Neural progenitor cell (in vitro differentiated cells): ENCODE measurements around the gene CUL1. TPM values are rescaled to one million over a fixed set of nuclear protein-coding genes. Genes with fewer than 3 reads are reported as not detected.

Experiments used
- DNase-seq: peaks from one replicate; pipeline ENCODE4 v3.0.0-alpha.2; 2016; ENCODE audit warnings: low spot score
- H2AFZ ChIP-seq: fragments of 200-600 bp; sonication (generic); replicated peaks from 2 replicates; pipeline ENCODE4 v1.6.1; 2016; ENCODE audit warnings: antibody characterized with exemption
- H3F3A ChIP-seq: fragments of 200-600 bp; sonication (generic); 2 replicates; pipeline ENCODE4 v1.6.1; 2016; ENCODE audit warnings: antibody characterized with exemption, low read depth
- H3K27ac ChIP-seq: fragments of 200-600 bp; sonication (generic); 2 replicates; pipeline ENCODE4 v1.5.1; 2016; ENCODE audit warnings: mild to moderate bottlenecking
- H3K27me3 ChIP-seq: fragments of 200-600 bp; sonication (generic); 2 replicates; pipeline ENCODE4 v1.6.1; 2016; ENCODE audit warnings: mild to moderate bottlenecking, moderate library complexity
- H3K36me3 ChIP-seq: fragments of 200-600 bp; sonication (generic); 2 replicates; pipeline ENCODE4 v1.5.1; 2016
- H3K4me1 ChIP-seq: fragments of 200-600 bp; sonication (generic); 2 replicates; pipeline ENCODE4 v1.6.1; 2016; ENCODE audit warnings: mixed run types
- H3K4me2 ChIP-seq: fragments of 200-600 bp; sonication (generic); 2 replicates; pipeline ENCODE4 v1.6.1; 2016
- H3K4me3 ChIP-seq: fragments of 200-600 bp; sonication (generic); 2 replicates; pipeline ENCODE4 v1.5.1; 2016
- H3K79me2 ChIP-seq: fragments of 200-600 bp; sonication (generic); 2 replicates; pipeline ENCODE4 v1.6.1; 2016; ENCODE audit warnings: low read depth
- H3K9ac ChIP-seq: fragments of 200-600 bp; sonication (generic); 2 replicates; pipeline ENCODE4 v1.6.1; 2016
- H3K9me3 ChIP-seq: fragments of 200-600 bp; sonication (generic); 2 replicates; pipeline ENCODE4 v1.5.1; 2016; ENCODE audit warnings: low read depth
- H4K20me1 ChIP-seq: fragments of 200-600 bp; sonication (generic); 2 replicates; pipeline ENCODE4 v1.6.1; 2016; ENCODE audit warnings: low read depth
- H3K27ac Mint-ChIP-seq: 3 replicates; pipeline ENCODE4 v1.8.0; 2021; ENCODE audit warnings: mixed read lengths
- H3K27me3 Mint-ChIP-seq: 2 replicates; pipeline ENCODE4 v1.8.0; 2022; ENCODE audit warnings: low read depth, mild to moderate bottlenecking, inconsistent platforms, moderate library complexity, mixed read lengths; ENCODE audit not compliant: insufficient read depth
- H3K36me3 Mint-ChIP-seq: 3 replicates; pipeline ENCODE4 v1.8.0; 2021; ENCODE audit warnings: mixed read lengths
- H3K4me1 Mint-ChIP-seq: 3 replicates; pipeline ENCODE4 v1.8.0; 2021; ENCODE audit warnings: mixed read lengths
- H3K4me3 Mint-ChIP-seq: 3 replicates; pipeline ENCODE4 v1.8.0; 2021; ENCODE audit warnings: mild to moderate bottlenecking, moderate library complexity, mixed read lengths
- H3K9me3 Mint-ChIP-seq: 3 replicates; pipeline ENCODE4 v1.8.0; 2020; ENCODE audit warnings: mixed read lengths
- CTCF ChIP-seq: fragments of 200-600 bp; sonication (generic); IDR thresholded peaks from 2 replicates; pipeline ENCODE4 v1.5.1; 2017; ENCODE audit warnings: antibody characterized with exemption, mild to moderate bottlenecking
- EZH2 ChIP-seq: fragments of 200-600 bp; sonication (generic); IDR thresholded peaks from 2 replicates; pipeline ENCODE4 v1.6.1; 2017; ENCODE audit warnings: antibody characterized with exemption, mild to moderate bottlenecking, moderate library complexity
- EZH2phosphoT487 ChIP-seq: fragments of 200-600 bp; sonication (generic); IDR thresholded peaks from 2 replicates; pipeline ENCODE4 v1.6.1; 2017; ENCODE audit warnings: antibody characterized with exemption
- total RNA-seq: library from RNA; depleted of rRNA; stranded (reverse); fragments of >200 nt; gene quantifications from 2 replicates; pipeline ENCODE4 v1.2.3, GENCODE V29; 2015; ENCODE audit warnings: low replicate concordance

Gene CUL1
- total RNA-seq, 1 donor from 2014 or later = 89.3 TPM

GRCh38 chr7:148793590-148793989 lies 94.9 kb downstream of the CUL1 start:
- H3K4me2 ChIP-seq = no peak overlapping the region
- no peak overlapping the region for H3K4me3 ChIP-seq
- H3K9ac ChIP-seq = no peak overlapping the region
- Mint-ChIP-seq H3K36me3 (peaks cover 62% of the 10 kb centered on the region), H3K27me3 (no peaks in the 10 kb centered on the region), H3K4me1 (peaks cover 6% of the 10 kb centered on the region), H3K27ac (no peak overlapping the region), H3K9me3 (peaks cover 7% of the 10 kb centered on the region), H3K4me3 (no peak overlapping the region)
- no peaks in the 10 kb centered on the region for H3K4me1 ChIP-seq
- H2AFZ ChIP-seq = no peak overlapping the region
- H3F3A ChIP-seq = no peaks in the 10 kb centered on the region
- TF ChIP-seq CTCF (no peak), EZH2phosphoT487 (no peak), EZH2 (no peak)
- no peaks in the 10 kb centered on the region for H3K27me3 ChIP-seq
- H4K20me1 ChIP-seq = no peaks in the 10 kb centered on the region
- H3K79me2 ChIP-seq = no peaks in the 10 kb centered on the region
- peaks cover 25% of the 10 kb centered on the region for H3K36me3 ChIP-seq
- no peak overlapping the region for H3K27ac ChIP-seq
- DNase-seq = no peak
- no peaks in the 10 kb centered on the region for H3K9me3 ChIP-seq

- no peak for DNase-seq
- Histone ChIP-seq H3K4me1 (no peaks in the 10 kb centered on the region), H3K27me3 (no peaks in the 10 kb centered on the region), H2AFZ (no peak overlapping the region), H3K9ac (no peak overlapping the region), H3K27ac (no peak overlapping the region), H3K36me3 (peaks cover 33% of the 10 kb centered on the region), H3K4me3 (no peak overlapping the region), H4K20me1 (no peaks in the 10 kb centered on the region), H3K4me2 (no peak overlapping the region), H3F3A (no peaks in the 10 kb centered on the region), H3K79me2 (no peaks in the 10 kb centered on the region), H3K9me3 (no peaks in the 10 kb centered on the region)
- Mint-ChIP-seq H3K9me3 (peaks cover 7% of the 10 kb centered on the region), H3K27ac (no peak overlapping the region), H3K27me3 (no peaks in the 10 kb centered on the region), H3K4me3 (no peak overlapping the region), H3K36me3 (peaks cover 66% of the 10 kb centered on the region), H3K4me1 (peaks cover 6% of the 10 kb centered on the region)
- TF ChIP-seq EZH2 (no peak), EZH2phosphoT487 (no peak), CTCF (no peak)
Measured at GRCh38 chr7:148794476-148794875, 95.8 kb downstream of the CUL1 start.

GRCh38 chr7:148796841-148797240 lies 98.1 kb downstream of the CUL1 start:
- no peak for DNase-seq
- peaks cover 7% of the 10 kb centered on the region for H3K9me3 Mint-ChIP-seq

More at GRCh38 chr7:148796841-148797240, 98.1 kb downstream of the CUL1 start:
- no peaks in the 10 kb centered on the region for H3K9me3 ChIP-seq
- H3K4me3 Mint-ChIP-seq = no peak overlapping the region
- H3K4me3 ChIP-seq = no peak overlapping the region
- H3K36me3 ChIP-seq = peaks cover 26% of the 10 kb centered on the region
- no peak overlapping the region for H2AFZ ChIP-seq
- no peak overlapping the region for H3K27ac ChIP-seq
- TF ChIP-seq EZH2 = no peak
- no peak for TF ChIP-seq EZH2phosphoT487
- no peak for TF ChIP-seq CTCF
- peaks cover 66% of the 10 kb centered on the region for H3K36me3 Mint-ChIP-seq
- H3K4me1 ChIP-seq = no peaks in the 10 kb centered on the region
- H3K27me3 Mint-ChIP-seq = peaks cover 2% of the 10 kb centered on the region
- H3K79me2 ChIP-seq = no peaks in the 10 kb centered on the region
- H3K4me2 ChIP-seq = no peak overlapping the region
- no peaks in the 10 kb centered on the region for H3K27me3 ChIP-seq
- H3F3A ChIP-seq = no peaks in the 10 kb centered on the region
- no peak overlapping the region for H3K9ac ChIP-seq
- H3K4me1 Mint-ChIP-seq = peaks cover 6% of the 10 kb centered on the region
- H3K27ac Mint-ChIP-seq = no peak overlapping the region
- no peaks in the 10 kb centered on the region for H4K20me1 ChIP-seq
